HCT116 (cell line): Measurements from ENCODE around the gene ZP3.
"Not testable (repeated sequence)": the region's sequence is repeated elsewhere in the genome, so short reads cannot be mapped to it uniquely, and the experiment has no call there.

Experiments
- CEBPB ChIP-seq: IDR thresholded peaks from 2 replicates; pipeline ENCODE4 v1.6.1; 2012; ENCODE audit warnings: low read depth
- CTCF ChIP-seq, 3 experiments: fragments of 200-600 bp in 1 of 3; sonication (generic) in 1 of 3; IDR thresholded peaks in 2 of 3; conservative IDR thresholded peaks in 1 of 3; 2 replicates each; pipeline ENCODE4 v1.5.1; 2012 to 2017; ENCODE audit warnings: low read depth in 2 of 3, low read length in 2 of 3, antibody characterized with exemption in 1 of 3, borderline replicate concordance in 1 of 3, control low read depth in 1 of 3, mild to moderate bottlenecking in 1 of 3, mixed read lengths in 1 of 3, mixed run types in 1 of 3, moderate library complexity in 1 of 3; ENCODE audit not compliant: insufficient read depth in 1 of 3
- EGR1 ChIP-seq: IDR thresholded peaks from 2 replicates; pipeline ENCODE4 v1.6.1; 2012; ENCODE audit warnings: low read depth
- POLR2A ChIP-seq: IDR thresholded peaks from 2 replicates; pipeline ENCODE4 v1.7.0; 2011; ENCODE audit warnings: borderline replicate concordance; ENCODE audit not compliant: insufficient read depth, insufficient read length; ENCODE audit errors: extremely low read depth
- POLR2AphosphoS5 ChIP-seq: IDR thresholded peaks from 2 replicates; pipeline ENCODE4 v1.6.1; 2011; ENCODE audit warnings: mild to moderate bottlenecking, low read depth, low read length, moderate library complexity
- RAD21 ChIP-seq: IDR thresholded peaks from 2 replicates; pipeline ENCODE4 v1.6.1; 2012; ENCODE audit warnings: low read depth, mild to moderate bottlenecking
- SIN3A ChIP-seq: IDR thresholded peaks from 2 replicates; pipeline ENCODE4 v1.6.1; 2012; ENCODE audit warnings: low read depth
- SP1 ChIP-seq: IDR thresholded peaks from 2 replicates; pipeline ENCODE4 v1.6.1; 2012; ENCODE audit warnings: low read depth
- SRF ChIP-seq: IDR thresholded peaks from 2 replicates; pipeline ENCODE4 v1.6.1; 2012; ENCODE audit warnings: low read depth
- ZBTB33 ChIP-seq: IDR thresholded peaks from 2 replicates; pipeline ENCODE4 v1.6.1; 2011; ENCODE audit warnings: mild to moderate bottlenecking, low read length, moderate library complexity; ENCODE audit not compliant: insufficient replicate concordance; ENCODE audit errors: extremely low read depth
- ZNF274 ChIP-seq: fragments of 200-500 bp; sonication (Bioruptor generic); IDR thresholded peaks from 2 replicates; pipeline ENCODE4 v1.6.1; 2014; ENCODE audit warnings: mild to moderate bottlenecking, low read depth, low read length, inconsistent platforms
- TF ChIP-seq, protein P1 (sequence below): IDR thresholded peaks from 2 replicates; pipeline ENCODE4 v1.6.1; 2012

DNA sequence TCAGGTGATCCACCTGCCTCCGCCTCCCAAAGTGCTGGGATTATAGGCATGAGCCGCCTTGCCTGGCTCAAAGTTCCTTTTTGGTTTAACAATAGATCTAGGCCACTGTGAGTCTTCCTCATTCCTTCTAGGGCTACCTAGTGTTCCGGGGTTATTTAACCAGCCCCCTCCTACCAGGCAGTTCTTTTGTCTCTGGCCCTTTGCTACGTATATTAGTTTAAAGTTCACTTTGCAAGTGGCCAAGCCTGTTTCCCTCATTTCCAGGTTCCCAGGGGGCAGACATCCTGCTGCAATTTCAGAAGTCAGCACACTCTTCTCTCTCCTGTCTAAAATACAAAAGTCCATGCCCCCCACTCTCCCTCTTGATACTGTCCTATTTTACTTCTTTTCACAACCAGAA is 33.8 kb downstream of the ZP3 start:
- TF ChIP-seq CTCF (IDR thresholded peaks at IDR 0.05 in 2 of 3, conservative IDR thresholded peaks at IDR 0.05 in 1 of 3; ENCODE audit: borderline replicate concordance in 1 of 3, insufficient read depth in 1 of 3, low read depth in 2 of 3, low read length in 2 of 3); EGR1; SRF; ZBTB33; RAD21; SIN3A; POLR2AphosphoS5; ZNF274; SP1; POLR2A; CEBPB: not testable (repeated sequence)
- TF ChIP-seq, protein P1, sequence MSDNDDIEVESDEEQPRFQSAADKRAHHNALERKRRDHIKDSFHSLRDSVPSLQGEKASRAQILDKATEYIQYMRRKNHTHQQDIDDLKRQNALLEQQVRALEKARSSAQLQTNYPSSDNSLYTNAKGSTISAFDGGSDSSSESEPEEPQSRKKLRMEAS = not testable (repeated sequence)
